ENCODE results near the gene RNU6-9.

Gene RNU6-9

DNA sequence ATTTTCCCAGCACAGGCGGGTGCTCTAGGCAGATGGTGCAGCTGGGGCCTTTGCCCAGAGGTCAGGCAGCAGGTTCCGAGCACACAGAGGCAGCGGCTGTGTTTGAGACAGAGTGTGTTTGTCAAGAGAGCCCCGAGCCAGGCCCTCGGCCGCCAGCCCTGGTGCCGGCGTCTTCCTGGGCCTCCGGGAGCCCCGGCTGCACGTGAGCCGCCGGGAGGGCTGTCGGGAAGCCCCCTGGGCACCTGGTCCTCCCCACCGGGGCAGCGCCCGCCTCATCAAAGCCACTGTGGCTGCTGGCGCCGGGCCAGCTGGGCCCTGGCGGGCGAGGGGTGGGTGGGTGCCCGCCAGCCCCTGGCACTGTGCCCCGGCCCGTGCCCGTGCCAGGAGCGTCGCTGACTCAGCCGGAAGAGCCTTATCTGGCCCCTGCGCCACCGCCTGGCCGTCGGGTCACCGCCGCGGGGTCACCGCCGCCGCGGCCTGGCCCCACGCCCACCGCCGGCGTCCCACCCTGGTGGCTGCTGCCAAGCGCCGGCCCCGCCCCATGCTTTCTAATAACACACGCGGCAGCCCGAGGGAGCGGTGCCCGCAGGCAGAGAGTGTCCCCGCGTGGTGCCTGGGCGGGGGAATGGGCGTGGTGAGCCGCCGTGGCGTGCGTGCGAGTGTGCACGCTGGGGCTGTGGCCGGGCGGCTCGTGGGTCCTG is 47.5 kb downstream of the RNU6-9 start:
- TF ChIP-seq CTCF (IDR thresholded peaks at IDR 0.05; ENCODE audit: low read length, missing control alignments) = no peak
- no peak overlapping the region for H3K4me3 ChIP-seq (replicated peaks; ENCODE audit: low read depth, low read length)
- DNase-seq (ENCODE audit: low read depth) = no peak

GRCh38 chr19:941292-942132 is 48.2 kb downstream of the RNU6-9 start:
- no peak for DNase-seq (ENCODE audit: low read depth)
- no peak overlapping the region for H3K4me3 ChIP-seq (replicated peaks; ENCODE audit: low read depth, low read length)
- no peak for TF ChIP-seq CTCF (IDR thresholded peaks at IDR 0.05; ENCODE audit: low read length, missing control alignments)

DNA sequence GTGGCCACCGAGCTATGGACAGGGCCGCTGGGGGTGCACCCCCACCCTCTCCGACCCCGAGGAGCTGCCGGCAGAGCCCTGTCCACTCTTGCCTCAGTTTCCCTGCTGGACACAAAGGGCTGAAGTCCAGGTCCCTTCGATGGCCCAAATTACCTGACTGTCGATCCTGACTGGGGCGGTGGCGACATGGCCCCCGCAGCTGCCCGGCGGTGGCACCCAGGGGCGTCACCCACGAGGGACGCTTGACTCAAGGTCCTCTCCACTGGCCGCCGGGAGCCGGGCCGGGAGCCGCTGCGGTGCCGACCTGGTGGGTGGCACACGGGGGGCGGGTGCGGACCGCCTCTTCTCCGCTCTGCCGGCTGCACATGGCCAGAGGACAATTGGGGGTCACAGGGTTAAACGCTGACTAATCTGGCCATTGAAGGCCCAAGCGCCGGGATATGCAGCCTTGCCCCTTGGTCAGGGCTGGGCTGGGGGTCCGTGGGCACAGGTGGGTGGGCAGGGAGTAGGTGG is 48.9 kb downstream of the RNU6-9 start:
- no peak for DNase-seq (ENCODE audit: low read depth)
- H3K4me3 ChIP-seq (replicated peaks; ENCODE audit: low read depth, low read length) = no peak overlapping the region
- no peak for TF ChIP-seq CTCF (IDR thresholded peaks at IDR 0.05; ENCODE audit: low read length, missing control alignments)

Data from fibroblast of pulmonary artery (primary cell).